GM19463 (cell line): Measurements from ENCODE around the gene AP3B2.
A peak's percentile ranks its signal among the peaks of the same experiment; 100 is the strongest.
"Not testable (repeated sequence)": the region's sequence is repeated elsewhere in the genome, so short reads cannot be mapped to it uniquely, and the experiment has no call there.

Experiments
- ATAC-seq: cut with Tn5 transposase; IDR thresholded peaks from one replicate; pipeline ENCODE4 v1.9.1; 2021; ENCODE audit warnings: mild to moderate bottlenecking, moderate library complexity; ENCODE audit not compliant: unreplicated experiment

Gene AP3B2, protein sequence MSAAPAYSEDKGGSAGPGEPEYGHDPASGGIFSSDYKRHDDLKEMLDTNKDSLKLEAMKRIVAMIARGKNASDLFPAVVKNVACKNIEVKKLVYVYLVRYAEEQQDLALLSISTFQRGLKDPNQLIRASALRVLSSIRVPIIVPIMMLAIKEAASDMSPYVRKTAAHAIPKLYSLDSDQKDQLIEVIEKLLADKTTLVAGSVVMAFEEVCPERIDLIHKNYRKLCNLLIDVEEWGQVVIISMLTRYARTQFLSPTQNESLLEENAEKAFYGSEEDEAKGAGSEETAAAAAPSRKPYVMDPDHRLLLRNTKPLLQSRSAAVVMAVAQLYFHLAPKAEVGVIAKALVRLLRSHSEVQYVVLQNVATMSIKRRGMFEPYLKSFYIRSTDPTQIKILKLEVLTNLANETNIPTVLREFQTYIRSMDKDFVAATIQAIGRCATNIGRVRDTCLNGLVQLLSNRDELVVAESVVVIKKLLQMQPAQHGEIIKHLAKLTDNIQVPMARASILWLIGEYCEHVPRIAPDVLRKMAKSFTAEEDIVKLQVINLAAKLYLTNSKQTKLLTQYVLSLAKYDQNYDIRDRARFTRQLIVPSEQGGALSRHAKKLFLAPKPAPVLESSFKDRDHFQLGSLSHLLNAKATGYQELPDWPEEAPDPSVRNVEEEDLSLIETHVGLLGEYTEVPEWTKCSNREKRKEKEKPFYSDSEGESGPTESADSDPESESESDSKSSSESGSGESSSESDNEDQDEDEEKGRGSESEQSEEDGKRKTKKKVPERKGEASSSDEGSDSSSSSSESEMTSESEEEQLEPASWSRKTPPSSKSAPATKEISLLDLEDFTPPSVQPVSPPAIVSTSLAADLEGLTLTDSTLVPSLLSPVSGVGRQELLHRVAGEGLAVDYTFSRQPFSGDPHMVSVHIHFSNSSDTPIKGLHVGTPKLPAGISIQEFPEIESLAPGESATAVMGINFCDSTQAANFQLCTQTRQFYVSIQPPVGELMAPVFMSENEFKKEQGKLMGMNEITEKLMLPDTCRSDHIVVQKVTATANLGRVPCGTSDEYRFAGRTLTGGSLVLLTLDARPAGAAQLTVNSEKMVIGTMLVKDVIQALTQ

DNA sequence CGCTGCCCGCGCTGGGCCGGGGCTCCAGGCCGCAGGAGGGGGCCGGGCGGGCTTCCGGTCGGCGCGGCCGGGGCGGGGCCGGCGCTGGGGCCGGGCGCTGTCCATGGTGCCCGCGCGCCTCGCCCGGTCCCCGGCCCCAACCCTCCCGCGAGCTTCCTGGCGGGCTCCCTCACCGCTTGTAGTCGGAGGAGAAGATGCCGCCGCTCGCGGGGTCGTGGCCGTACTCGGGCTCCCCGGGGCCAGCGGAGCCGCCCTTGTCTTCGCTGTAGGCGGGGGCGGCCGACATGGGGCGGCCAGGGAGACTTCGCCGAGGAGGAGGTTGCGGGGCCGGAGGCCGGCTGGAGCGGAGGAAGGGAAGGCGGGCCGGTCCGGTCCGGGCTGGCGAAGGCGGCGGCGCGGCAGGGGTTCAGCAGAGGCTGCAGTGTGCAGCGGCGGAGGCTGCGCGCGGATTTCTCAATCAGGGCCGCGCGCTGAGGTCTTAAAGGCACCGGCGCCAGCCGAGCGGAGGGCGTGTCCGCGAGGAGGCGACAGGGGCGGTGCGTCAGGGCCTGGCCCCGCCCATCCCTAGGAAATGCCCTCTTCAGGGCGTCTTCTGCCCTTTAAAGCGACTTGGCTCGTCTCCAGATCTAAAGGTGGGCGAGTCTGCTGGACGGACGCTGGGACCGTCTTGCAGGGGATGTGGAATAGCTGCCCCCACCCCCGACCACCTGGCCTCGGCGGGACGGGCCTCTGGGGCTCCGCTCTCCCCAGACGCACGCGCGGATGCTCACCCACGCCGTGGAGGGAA, at the start of gene AP3B2:
AP3B2 (minus strand) TSS at position 455 of the 787 bp plus-strand sequence; CDS start at position 286, 169 bp downstream.
- peak; percentile 87 for ATAC-seq

DNA sequence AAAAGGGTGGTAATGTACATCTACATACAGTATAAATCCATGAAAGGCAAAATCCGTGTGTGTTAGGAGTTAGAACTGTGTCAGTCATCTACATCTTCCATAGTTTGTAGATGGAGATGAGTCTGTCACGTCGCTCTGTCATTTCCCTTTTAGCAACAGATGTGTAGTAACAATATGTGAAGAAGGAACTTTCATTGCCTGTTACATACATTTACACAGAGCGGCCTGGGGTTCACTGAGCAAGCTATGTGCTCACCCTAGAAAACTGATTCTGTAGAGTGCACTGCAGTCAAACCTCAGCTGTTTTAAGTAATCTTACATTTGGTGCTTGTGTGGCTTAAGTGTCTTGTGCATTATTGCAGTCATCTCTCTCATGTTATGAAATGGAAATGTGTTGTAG, 41.6 kb upstream of the AP3B2 start:
- ATAC-seq = no peak

DNA sequence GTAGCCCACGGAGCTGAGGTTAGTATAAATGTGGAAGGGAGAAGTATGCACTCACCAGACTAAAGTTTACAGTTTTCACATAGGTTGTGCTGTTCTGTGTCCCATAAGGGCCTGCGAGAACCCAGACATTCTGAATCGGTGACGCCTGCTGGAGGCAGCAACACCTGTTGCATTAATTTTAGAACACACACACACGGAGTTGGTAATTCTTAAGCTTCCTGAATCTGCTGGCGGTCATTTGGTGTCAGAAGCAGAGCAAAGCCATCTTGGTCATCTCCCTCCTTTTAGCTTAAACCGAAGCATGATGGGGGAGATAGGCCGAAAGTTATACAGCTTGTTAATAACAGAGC, 41.1 kb upstream of the AP3B2 start:
- ATAC-seq = peak; percentile 20

DNA sequence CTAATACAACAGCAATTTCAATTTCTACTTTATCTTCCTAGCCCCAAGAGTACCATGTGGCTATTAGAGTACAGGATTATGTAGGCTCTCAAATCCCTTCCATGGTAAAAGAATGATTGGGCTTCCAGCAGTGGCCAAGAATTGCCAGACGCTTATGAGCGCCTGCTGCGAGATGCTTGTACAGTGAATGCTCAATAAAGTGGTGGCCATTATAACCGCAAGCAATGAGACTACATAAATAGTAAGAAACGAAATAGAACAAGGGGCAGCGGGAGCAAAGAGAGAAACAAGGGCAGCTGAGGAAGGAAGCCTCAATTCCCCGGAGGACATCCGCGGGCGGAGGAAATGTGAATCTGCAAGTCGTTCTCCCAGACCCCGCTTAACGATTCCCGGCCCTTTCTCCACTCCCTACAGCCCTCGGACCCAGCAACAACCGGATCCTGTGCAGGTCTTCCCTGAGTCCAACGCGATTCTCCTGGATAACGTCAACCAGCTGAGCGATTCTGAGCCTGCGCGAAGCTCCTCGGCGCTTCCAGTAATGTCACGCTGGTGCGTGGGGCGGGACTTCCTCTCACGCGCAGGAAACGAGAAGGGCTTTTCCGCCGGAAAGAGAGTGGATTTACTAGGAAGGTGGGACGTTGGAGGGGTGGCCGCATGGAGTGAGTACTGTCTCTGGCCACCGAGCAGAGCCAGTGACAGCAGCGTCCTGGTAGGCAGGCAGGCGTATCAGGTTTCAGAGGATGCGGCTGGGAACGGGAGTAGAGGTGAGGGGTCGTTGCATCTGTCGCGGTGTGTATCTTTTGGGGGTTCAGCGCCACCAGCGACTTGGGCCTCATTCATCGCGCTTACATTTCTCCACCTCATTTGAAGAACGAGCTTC, 40.5 kb upstream of the AP3B2 start:
- ATAC-seq = peak; percentile 98

DNA sequence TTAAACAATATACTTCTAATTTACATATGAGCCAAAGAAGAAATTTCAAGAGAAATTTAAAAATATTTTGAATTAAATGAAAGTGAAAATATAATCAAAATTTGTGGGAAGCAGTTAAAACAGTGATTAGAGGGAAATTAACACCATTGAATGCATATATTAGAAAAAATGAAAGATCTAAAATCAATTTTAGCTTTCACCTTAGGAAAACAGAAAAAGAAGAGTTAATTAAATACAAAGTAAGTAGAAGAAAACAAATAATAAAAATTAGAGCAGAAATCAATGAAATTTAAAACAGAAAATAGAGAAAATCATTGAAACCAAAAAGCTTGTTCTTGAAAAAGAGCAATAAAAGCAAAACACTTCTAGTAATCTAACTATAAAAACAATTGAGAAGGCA, 38.6 kb upstream of the AP3B2 start:
- ATAC-seq = no peak

DNA sequence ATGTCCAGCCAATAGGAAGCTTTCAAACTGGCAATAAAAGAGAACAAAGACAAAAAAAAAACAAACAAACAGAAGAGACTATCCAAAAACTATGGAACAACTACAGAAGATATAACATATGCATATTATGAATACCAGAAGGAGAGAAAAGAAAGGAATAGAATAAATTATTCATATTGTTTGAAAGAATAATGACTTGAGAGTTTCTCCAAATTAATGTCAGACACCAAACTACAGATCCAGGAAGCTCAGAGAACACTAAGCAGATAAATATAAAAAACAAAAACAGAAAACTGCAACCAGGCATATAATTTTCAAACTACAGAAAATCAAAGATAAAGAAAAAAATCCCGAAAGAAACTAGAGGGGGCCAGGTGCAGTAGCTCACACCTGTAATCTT, 34.1 kb upstream of the AP3B2 start:
- no peak for ATAC-seq

DNA sequence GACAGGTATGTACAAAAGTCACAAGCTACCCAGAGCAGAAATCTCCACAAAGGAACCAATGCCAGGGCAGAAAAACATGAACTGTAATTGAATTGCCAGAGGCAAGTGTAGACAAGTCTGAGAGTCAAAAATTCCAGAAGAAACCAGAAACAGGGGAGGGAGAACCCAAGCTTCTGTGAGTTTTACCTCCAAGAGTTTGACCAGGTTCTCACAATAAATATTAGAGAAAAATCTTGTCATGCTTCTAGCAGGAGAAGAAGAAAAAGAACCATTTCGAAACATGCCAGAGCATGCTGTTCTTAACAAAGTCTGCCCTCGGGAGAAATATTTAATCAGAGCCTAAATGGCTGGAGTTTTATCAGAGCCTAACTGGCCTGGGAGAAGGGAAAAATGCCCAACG, 32.5 kb upstream of the AP3B2 start:
- no peak for ATAC-seq

DNA sequence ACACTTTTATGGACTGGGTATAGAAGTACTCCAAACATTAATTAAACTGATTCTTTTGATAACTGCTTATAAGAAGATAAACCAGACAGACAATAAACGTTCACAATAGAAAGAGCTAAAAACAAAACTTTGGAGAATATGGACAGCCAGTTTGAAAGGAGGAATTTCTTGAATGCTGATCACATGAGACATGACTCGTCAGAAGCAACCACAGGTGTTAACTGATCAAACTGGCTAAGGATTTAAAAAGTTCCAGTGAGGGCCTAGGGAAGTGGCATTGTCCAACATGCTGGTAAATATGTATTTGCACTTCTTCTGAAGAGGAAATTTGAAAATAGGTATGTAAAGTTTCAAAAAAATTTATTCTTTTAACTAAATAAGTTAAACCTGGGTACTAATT, 29.4 kb upstream of the AP3B2 start:
- no peak for ATAC-seq

DNA sequence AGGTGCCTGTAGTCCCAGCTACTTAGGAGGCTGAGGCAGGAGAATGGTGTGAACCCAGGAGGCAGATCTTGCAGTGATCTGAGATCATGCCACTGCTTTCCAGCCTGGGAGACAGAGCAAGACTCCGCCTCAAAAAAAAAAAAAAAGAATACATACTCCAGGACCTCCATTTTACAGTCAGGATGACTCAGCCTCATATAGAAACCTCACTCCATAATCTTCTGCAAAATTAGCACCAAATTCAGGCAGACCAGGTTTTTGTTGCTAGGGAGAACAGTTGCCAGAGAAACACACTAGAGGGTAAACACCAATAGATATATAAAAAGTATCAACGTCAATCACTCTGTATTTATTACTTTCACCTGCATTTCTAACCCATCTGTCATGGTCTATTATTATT, 28.3 kb upstream of the AP3B2 start:
- no peak for ATAC-seq

DNA sequence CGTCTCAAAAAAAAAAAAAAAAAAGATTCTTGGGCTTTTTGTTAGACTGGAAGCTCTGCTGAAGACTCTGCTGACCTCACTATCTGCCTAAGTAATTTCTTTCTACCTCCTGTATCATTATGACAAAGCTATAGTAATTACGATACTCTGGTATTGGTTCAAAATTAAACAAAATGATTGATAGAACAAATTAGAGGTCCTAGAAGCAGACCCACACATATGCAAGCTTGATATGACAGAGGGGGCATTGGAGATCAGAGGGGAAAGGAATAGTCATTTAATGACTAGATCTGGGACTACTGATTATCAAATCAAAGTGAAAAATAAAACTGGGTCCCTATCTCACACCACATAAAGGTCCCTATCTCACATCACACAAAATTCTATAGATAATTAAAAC, 21.9 kb upstream of the AP3B2 start:
- no peak for ATAC-seq

DNA sequence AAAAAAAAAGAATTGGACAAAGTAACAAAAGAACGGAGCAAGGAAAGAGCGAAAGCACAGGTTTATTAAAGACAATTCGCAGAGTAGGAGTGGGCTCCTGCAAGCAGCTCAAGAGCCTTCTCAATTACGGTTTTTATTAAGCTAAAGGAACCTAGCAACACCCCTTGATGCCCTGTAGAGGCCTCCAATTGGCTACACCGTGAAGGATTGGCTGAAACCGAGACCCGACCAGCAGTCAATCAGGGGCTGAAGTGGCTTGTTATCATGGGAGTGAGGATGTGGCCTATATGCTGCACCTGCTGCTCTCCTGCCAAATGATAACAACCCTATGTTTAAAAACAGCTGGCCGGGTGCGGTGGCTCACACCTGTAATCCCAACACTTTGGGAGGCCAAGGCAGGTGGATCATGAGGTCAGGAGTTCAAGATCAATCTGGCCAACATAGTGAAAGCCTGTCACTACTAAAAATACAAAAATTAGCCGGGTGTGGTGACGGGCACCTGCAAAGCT, 20.4 kb upstream of the AP3B2 start:
- no peak for ATAC-seq

DNA sequence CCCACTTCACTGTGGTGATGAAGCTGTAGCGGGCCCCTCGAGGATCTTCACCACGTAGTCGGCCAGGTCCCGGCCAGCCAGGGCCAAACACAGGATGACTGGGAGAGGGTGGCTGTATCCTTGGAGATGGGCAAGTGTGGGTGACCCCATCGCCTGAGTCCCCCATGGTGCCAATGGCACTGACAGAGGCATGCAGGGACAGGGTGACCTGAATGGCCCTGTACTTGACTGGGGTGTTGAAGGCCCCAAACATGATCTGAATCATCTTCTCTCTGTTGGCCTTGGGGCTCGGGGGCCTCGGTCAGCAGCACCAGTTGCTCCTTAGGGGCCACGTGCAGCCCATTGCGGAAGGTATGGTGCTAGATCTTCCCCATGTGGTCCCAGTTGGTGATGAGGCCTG, 17.1 kb upstream of the AP3B2 start:
- no peak for ATAC-seq

DNA sequence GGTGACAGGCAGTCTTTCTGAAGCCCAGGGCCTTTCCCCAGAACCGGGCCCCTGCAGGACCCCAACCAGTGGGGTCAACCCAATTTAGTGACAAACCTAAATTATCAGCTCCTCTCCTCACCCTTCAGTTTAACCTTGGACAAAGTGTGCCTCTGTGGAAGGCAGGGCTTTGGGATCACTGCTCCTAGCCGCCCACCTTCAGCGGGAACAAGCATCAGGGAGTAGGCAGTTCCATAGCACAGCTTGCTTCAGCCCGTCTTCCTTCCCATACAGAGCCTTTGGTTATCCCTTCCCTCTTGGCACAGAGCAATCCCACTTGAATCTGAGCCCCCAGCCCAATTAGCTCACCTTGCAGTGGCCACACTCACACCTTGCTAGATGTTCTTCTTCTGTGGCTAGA, 5.3 kb upstream of the AP3B2 start:
- ATAC-seq = no peak

DNA sequence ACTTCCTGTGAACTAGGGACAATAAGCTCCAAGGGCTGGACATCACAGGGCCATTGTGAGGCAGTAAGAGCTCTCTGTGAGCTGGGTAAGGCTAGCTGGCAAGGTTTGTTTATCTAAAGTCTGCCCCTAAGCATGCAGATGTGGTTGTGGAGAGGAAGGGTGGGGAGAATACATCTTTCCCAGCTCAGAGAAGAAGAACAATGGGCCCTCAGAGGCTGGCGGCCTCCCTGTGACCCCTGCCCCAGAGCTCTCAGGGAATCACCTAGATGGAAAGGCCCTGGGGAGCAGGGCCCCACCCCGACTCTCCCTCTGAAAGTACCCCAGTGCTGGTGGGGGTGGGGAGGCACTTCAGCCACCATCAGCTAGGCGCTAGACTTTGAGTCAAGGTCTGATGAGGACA, 4.3 kb upstream of the AP3B2 start:
- peak; percentile 27 for ATAC-seq

DNA sequence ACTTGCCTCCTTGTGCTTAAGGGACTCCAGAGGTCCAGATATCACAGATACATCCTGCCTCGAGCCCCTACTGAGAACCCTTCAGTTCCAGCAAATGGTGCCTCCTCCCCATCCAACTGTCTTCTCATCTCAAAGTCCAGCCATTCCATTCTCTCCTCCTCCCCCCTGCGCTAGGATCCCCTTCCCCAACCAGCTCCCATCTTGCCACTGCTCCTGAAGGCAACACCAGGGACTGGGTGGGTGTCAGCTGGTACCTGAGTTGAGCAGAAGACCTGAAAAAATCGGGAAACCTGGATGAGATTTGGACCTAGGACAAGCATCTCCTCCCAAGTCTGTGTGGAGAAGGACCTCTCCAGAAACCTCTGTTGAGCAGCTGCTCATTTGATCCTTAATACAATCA, 2.4 kb upstream of the AP3B2 start:
- ATAC-seq = no peak

DNA sequence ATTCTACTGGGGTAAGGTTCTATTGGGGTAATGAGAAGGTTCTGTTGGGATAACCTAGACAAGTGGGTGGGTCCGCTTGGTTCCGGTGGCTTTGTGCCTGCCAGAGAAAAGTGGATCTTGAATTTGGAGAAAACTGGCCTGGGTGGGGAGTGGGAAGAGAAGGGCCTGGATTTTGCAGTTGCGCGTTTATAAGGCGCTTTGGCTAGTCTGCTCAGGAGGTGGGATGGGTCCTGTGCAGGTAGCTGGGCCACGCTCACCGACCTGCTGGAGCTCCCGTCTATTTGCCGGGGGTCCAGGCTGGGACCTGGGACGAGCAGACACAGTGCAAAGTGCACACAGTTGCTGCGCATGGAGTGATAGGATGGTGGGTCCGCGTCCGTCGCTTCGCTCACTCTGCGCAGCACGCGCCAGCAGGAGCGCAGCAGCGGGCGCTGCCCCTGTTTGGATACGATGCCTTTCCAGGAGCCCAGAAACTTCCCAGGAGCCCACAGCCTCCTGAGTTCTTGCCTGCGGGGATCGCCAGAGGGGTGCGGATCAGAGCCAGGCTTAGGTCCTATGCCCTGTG, 1.3 kb upstream of the AP3B2 start:
- ATAC-seq = no peak

DNA sequence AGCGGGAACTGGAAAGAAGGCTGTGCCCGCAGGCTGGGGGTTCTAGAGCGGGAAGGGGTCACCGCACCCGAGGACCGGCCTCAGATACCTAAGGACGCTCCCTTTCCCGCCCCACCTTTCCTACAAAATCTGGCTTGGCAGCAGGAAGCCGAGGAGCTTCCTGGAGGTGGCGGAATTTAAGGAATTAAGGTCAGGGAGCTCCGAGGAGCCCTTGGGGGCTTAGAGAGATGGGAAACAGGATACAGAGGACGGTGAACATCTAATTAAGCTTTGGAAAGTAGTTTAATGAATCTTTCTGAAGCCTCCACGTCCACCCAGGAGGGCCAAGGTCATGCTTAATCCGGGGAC, 507 bp upstream of the AP3B2 start:
- ATAC-seq = no peak

DNA sequence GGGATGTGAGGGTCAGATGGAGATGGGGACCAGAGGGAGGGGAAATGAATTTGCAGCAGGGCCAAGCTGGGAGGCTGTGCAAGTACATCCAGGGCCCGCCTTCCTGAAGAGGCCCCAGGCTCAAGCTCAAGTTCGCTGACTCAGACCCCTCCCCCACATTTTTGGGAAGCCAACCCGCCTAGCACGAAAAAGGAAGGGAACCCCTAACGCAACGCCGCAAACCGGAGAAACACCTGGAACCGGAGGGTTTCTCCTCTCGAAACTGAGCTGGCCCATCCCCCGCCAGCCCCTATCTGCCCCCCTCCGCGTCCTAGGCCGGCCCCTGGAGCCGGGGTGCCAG, 624 bp downstream of the AP3B2 start:
- ATAC-seq = no peak

DNA sequence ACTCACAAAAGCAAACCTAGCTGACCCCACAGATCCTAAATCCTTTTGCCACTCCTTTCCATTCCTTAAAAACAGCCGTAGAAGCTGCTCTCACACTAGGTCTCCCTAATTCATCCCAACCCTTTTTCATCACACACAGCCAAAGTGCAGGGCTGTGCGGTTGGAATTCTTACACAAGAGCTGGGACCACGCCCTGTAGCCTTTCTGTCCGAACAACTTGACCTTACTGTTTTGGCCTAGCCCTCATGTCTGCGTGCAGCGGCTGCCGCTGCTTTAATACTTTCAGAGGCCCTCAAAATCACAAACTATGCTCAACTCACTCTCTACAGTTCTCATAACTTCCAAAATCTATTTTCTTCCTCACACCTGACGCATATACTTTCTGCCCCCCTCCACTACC, 3.8 kb downstream of the AP3B2 start:
- ATAC-seq = not testable (repeated sequence)

DNA sequence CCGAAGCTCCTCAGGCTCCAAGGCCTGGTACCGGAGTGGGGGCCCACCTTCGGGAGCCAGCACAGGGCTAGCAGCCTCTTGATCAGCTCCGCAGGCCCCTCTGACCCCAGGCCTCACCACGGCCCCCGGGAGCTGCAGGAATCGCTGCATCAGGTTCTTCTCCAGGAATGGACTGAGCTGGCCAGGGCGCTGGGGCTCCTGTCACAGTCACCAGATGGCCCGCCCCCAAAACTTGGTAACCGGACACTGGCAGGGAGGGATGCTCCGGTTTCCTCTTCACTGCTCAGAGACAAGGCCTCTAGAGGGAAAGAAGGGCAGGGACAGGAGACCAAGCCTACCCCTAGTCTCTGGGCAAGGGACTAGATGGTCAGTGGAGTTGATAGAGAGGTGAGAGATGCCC, 9.9 kb downstream of the AP3B2 start:
- no peak for ATAC-seq
